CD4-positive, alpha-beta T cell (primary cell): ENCODE data around the gene NSL1. TPM values are rescaled to one million over a fixed set of nuclear protein-coding genes. Genes with fewer than 3 reads are reported as not detected.
A peak's percentile ranks its signal among the peaks of the same experiment; 100 is the strongest.

ENCODE experiments used
- ATAC-seq: fragments of 200-7000 bp; cut with Tn5 transposase; one replicate; pipeline ENCODE4 v1.10.0; 2022; ENCODE audit warnings: mild to moderate bottlenecking; ENCODE audit not compliant: poor library complexity
- CTCF ChIA-PET: fragments of 350-600 bp; sonication (Branson Sonifier 250); formaldehyde crosslinking; loops from one replicate; lab custom pipeline; 2021; ENCODE audit warnings: antibody characterized with exemption, inconsistent platforms; lab: Charles Lee
- POLR2A ChIA-PET: fragments of 350-600 bp; sonication (Branson Sonifier 250); formaldehyde crosslinking; loops from one replicate; lab custom pipeline; 2021; ENCODE audit warnings: antibody characterized with exemption, inconsistent platforms; lab: Charles Lee
- DNase-seq, 14 experiments: peaks; one replicate each; pipeline ENCODE4 v3.0.0-alpha.2; 2013 to 2020; ENCODE audit warnings: mixed read lengths in 2 of 14
- H3K27ac ChIP-seq, 2 donors: one replicate each; pipeline versions ENCODE4 v1.5.1 to v1.7.0; 2013; ENCODE audit warnings: low read length in 2 of 2, low read depth in 1 of 2, mild to moderate bottlenecking in 1 of 2
- H3K27me3 ChIP-seq, 2 experiments: 1 replicate in 1 of 2; 2 replicates in 1 of 2; pipeline versions ENCODE4 v1.6.1 to v1.7.0; 2013; ENCODE audit warnings: low read length in 2 of 2, control low read depth in 1 of 2, mild to moderate bottlenecking in 1 of 2, moderate library complexity in 1 of 2; ENCODE audit not compliant: insufficient read depth in 2 of 2, control insufficient read depth in 1 of 2
- H3K36me3 ChIP-seq: one replicate; pipeline ENCODE4 v1.6.1; 2013; ENCODE audit warnings: low read length, control low read depth; ENCODE audit not compliant: insufficient read depth
- H3K4me1 ChIP-seq: one replicate; pipeline ENCODE4 v1.6.1; 2013; ENCODE audit warnings: low read length, control low read depth; ENCODE audit not compliant: insufficient read depth
- H3K4me3 ChIP-seq: one replicate; pipeline ENCODE4 v1.5.1; 2013; ENCODE audit warnings: mild to moderate bottlenecking, low read length, moderate library complexity
- H3K9me3 ChIP-seq, 2 experiments: 1 replicate in 1 of 2; 2 replicates in 1 of 2; pipeline versions ENCODE4 v1.6.1 to v1.7.0; 2013; ENCODE audit warnings: low read length in 2 of 2, mild to moderate bottlenecking in 2 of 2, control low read depth in 1 of 2, moderate library complexity in 1 of 2; ENCODE audit not compliant: control insufficient read depth in 1 of 2, insufficient read depth in 1 of 2
- H3K27ac Mint-ChIP-seq: one replicate; pipeline ENCODE4 v1.8.0; 2020; ENCODE audit warnings: mixed read lengths
- H3K27me3 Mint-ChIP-seq: one replicate; pipeline ENCODE4 v1.8.0; 2021; ENCODE audit warnings: mixed read lengths
- H3K36me3 Mint-ChIP-seq: one replicate; pipeline ENCODE4 v1.8.0; 2021; ENCODE audit warnings: low read depth, mixed read lengths
- H3K4me1 Mint-ChIP-seq: one replicate; pipeline ENCODE4 v1.8.0; 2021; ENCODE audit warnings: low read depth, mixed read lengths
- H3K4me3 Mint-ChIP-seq: one replicate; pipeline ENCODE4 v1.8.0; 2020; ENCODE audit warnings: mild to moderate bottlenecking, mixed read lengths
- H3K9me3 Mint-ChIP-seq: one replicate; pipeline ENCODE4 v1.8.0; 2020; ENCODE audit warnings: mixed read lengths
- intact Hi-C, 2 experiments: fragments of 100-400 bp; cut with DNase I in 1 of 2; cut with micrococcal nuclease in 1 of 2; formaldehyde crosslinking; loops; one replicate each; pipeline versions ENCODE4 v1.15.1 to v1.9.0; 2023 to 2025; cut with DNase I, micrococcal nuclease
- total RNA-seq, 174 experiments: library from RNA in 2 of 174; stranded (reverse) in 2 of 174; gene quantifications; one replicate each; pipeline ENCODE4 v1.2.3 and lab custom pipeline; 2021 to 2026
- TF ChIP-seq, protein P1 (sequence below): fragments of 200-600 bp; IDR thresholded peaks from one replicate; pipeline ENCODE4 v1.8.0; 2022; ENCODE audit warnings: antibody characterized with exemption, mild to moderate bottlenecking

The NSL1 gene
- total RNA-seq, 2 experiments from 2014 or later = 14.1 to 15.7 TPM

DNA sequence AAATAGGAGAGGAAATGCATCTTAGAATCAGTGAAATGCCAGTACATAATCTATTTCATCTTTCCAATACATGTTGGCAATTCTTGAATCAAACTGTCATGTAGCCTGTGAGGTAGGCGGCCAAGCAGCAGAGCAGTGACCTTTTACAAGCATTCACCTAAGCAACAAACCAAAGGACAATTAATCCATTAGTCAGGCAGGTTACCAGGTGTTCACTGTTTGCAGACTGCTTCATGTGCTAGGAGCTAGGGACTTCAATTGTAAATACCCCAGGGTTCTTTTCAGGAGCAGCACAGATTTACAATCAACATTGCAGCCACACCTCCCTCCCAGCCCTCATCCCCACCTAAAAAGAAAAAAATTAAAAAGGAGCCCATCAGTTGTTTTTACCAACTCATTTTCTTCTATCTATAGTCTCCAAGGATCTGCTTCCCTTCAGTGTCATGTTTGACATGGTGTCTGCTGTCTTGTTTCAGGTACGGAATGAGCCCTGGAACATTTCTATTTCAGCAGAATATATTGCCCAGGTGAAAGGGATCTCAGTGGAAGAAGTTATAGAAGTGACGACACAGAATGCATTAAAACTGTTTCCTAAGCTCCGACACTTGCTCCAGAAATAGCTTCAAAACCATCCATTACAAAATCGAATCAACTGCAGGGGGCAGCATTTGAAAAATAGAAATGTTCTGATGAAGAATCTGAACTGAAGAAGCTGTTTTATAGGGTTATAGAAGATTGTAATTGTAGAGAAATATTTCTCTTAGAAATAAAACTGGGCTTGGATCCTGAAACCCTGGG is 23.2 kb upstream of the NSL1 start:
- TF ChIP-seq, protein P1, sequence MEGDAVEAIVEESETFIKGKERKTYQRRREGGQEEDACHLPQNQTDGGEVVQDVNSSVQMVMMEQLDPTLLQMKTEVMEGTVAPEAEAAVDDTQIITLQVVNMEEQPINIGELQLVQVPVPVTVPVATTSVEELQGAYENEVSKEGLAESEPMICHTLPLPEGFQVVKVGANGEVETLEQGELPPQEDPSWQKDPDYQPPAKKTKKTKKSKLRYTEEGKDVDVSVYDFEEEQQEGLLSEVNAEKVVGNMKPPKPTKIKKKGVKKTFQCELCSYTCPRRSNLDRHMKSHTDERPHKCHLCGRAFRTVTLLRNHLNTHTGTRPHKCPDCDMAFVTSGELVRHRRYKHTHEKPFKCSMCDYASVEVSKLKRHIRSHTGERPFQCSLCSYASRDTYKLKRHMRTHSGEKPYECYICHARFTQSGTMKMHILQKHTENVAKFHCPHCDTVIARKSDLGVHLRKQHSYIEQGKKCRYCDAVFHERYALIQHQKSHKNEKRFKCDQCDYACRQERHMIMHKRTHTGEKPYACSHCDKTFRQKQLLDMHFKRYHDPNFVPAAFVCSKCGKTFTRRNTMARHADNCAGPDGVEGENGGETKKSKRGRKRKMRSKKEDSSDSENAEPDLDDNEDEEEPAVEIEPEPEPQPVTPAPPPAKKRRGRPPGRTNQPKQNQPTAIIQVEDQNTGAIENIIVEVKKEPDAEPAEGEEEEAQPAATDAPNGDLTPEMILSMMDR = peak; percentile 25
- Mint-ChIP-seq H3K27ac (no peak overlapping the region), H3K27me3 (no peaks in the 10 kb centered on the region), H3K9me3 (no peaks in the 10 kb centered on the region), H3K4me1 (no peaks in the 10 kb centered on the region), H3K36me3 (peaks cover 9% of the 10 kb centered on the region), H3K4me3 (no peak overlapping the region)
- Histone ChIP-seq H3K4me3 (no peak overlapping the region), H3K4me1 (no peaks in the 10 kb centered on the region), H3K36me3 (peaks cover 12% of the 10 kb centered on the region), H3K27ac (no peak overlapping the region), H3K9me3 (no peaks in the 10 kb centered on the region), H3K27me3 (no peaks in the 10 kb centered on the region)
- ChIA-PET POLR2A (interaction anchor here (0.9 kb wide), 1 partner anchor 181 kb away, joined by 4 read pairs; no protein-coding TSS in a partner anchor), CTCF (interaction anchor here (1.1 to 1.5 kb wide), 2 partner anchors 92 to 180 kb away, joined by 3 to 7 read pairs; no protein-coding TSS in a partner anchor)
- ATAC-seq (no peak), DNase-seq (peak in 2 of 14 experiments; percentile 23)
- intact Hi-C loops = loop anchor here (1.0 to 5.0 kb wide), 2 partner anchors 168 to 181 kb away; no protein-coding TSS in a partner anchor

DNA sequence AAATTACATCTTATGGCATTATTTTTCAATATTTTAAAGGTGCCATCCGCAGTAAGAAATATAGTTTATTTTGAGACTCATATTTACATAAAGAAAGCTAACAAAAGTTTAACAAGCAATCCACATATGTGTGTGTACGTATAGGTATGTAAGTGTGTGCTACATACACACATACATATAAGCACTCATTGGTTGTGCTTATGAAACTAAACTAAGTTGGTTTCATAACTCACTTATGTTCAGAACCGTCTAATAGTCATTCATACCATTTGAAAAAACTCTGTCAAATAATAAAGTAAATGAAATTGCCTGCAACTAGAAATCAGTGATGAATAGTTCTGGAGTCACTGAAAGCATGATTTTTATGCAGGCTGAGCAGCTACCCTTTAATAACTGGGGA is 14.2 kb upstream of the NSL1 start:
- ChIA-PET POLR2A (no interaction called here), CTCF (interaction anchor here (0.5 to 1.5 kb wide), 2 partner anchors 141 to 287 kb away, joined by 3 read pairs; no protein-coding TSS in a partner anchor)
- H3K27me3 ChIP-seq = no peaks in the 10 kb centered on the region

DNA sequence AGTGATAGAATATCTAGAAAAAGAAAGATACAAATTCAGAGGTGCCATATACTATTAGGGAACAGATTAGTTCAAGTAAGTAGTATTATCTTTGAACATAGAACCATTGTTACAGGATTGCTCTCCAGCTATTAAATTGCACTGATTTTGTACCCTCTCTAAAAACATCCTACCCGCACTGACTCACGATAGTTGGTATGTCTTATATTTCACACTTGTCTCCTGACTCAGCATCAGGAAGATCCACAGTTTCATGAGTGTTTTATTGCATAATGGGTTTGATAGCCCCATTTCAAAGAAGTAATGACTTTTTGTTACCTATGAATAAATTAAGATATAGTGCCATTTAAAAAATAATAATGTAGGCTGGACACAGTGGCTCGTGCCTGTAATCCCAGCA is 6.1 kb upstream of the NSL1 start:
- Histone ChIP-seq H3K4me3 (no peak overlapping the region), H3K36me3 (peaks cover 46% of the 10 kb centered on the region), H3K9me3 (no peaks in the 10 kb centered on the region), H3K4me1 (peaks cover 12% of the 10 kb centered on the region), H3K27ac (no peak overlapping the region), H3K27me3 (no peaks in the 10 kb centered on the region)
- POLR2A ChIA-PET = no interaction called here
- DNase-seq (no peak), ATAC-seq (no peak)
- TF ChIP-seq, protein P1 = no peak
- CTCF ChIA-PET = no interaction called here
- H3K4me1 Mint-ChIP-seq = peaks cover 16% of the 10 kb centered on the region
- no peak overlapping the region for H3K27ac Mint-ChIP-seq
- H3K27me3 Mint-ChIP-seq = no peaks in the 10 kb centered on the region
- H3K4me3 Mint-ChIP-seq = no peak overlapping the region
- intact Hi-C loops = loop anchor here (10.0 kb wide), 2 partner anchors 217 to 1123 kb away; partner anchors contain the start of genes ANGEL2 (in 1 of the 2) and NEK2 (in 1 of the 2)
- H3K9me3 Mint-ChIP-seq = no peaks in the 10 kb centered on the region
- H3K36me3 Mint-ChIP-seq = peaks cover 68% of the 10 kb centered on the region

More for the DNA sequence above, 14.2 kb upstream of the NSL1 start:
- Mint-ChIP-seq H3K9me3 (no peaks in the 10 kb centered on the region), H3K36me3 (peaks cover 61% of the 10 kb centered on the region), H3K27ac (no peak overlapping the region), H3K27me3 (no peaks in the 10 kb centered on the region), H3K4me3 (no peak overlapping the region), H3K4me1 (no peaks in the 10 kb centered on the region)
- no peak overlapping the region for H3K4me3 ChIP-seq
- H3K36me3 ChIP-seq = peaks cover 51% of the 10 kb centered on the region
- intact Hi-C loops = no loop called here
- H3K9me3 ChIP-seq = no peaks in the 10 kb centered on the region
- no peak for DNase-seq
- H3K27ac ChIP-seq = no peak overlapping the region
- TF ChIP-seq, protein P1 = no peak
- H3K4me1 ChIP-seq = no peaks in the 10 kb centered on the region
- no peak for ATAC-seq
